ENCODE measurements around the gene NKX6-1.

The NKX6-1 gene

GRCh38 chr4:84498935-84499623 is at the start of gene NKX6-1:
TSS of gene NKX6-1 (minus strand) at chr4:84499292. CDS start at chr4:84498228, 1,064 bp downstream.
- DNase-seq (ENCODE audit: low read depth in 2 of 2): no peak

DNA sequence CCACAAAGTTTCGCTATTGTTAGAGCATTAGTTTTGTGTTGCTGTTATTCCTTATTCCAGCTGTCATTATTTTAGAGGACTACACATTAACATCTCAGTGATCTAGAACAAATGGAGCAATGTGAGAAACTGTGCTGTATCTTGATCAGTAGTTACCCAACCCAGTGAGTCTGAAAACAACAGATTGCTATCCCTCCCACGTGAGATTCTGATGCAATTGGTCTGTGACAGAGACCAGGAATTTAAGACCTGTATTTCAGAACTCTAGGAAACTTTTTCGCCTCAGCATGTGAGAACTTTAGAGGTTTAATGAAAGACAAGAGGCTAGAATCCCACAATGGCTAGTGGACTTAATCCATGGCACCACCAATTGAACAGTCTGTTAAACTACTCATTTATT is 48.1 kb upstream of the NKX6-1 start:
- no peak for DNase-seq (ENCODE audit: low read depth in 2 of 2)

- no peak for DNase-seq (ENCODE audit: low read depth in 2 of 2)
These were observed 46.0 kb upstream of the NKX6-1 start for GRCh38 chr4:84545093-84545492.

DNA sequence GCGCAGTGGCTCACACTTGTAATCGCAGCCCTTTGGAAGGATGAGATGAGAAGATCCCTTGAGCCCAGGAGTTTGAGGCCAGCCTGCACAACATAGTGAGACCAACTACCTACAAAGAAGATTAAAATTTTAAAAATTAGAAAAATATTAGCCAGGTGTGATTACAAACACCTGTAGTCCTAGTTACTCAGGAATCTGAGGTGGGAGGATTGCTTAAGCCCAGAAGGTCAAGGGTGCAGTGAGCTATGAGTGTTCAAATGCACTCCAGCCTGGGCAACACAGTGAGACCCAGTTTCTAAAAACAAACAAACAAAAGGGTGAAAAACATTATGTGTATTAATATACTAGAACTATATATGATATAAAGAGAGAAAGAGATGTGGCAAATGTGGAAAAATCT is 36.8 kb upstream of the NKX6-1 start:
- no peak for DNase-seq (ENCODE audit: low read depth in 2 of 2)

- DNase-seq (ENCODE audit: low read depth in 2 of 2): no peak
These were observed 32.6 kb upstream of the NKX6-1 start for GRCh38 chr4:84531689-84532088.

- DNase-seq (ENCODE audit: low read depth in 2 of 2): no peak
These were observed 31.8 kb upstream of the NKX6-1 start for GRCh38 chr4:84530871-84531270.

GRCh38 chr4:84530454-84530853 is 31.4 kb upstream of the NKX6-1 start:
- no peak for DNase-seq (ENCODE audit: low read depth in 2 of 2)

GRCh38 chr4:84529169-84529751 is 30.2 kb upstream of the NKX6-1 start:
- DNase-seq (ENCODE audit: low read depth in 2 of 2): no peak

- DNase-seq (ENCODE audit: low read depth in 2 of 2): no peak
These were observed 28.3 kb upstream of the NKX6-1 start for GRCh38 chr4:84527391-84527790.

GRCh38 chr4:84515075-84515474 is 16.0 kb upstream of the NKX6-1 start:
- no peak for DNase-seq (ENCODE audit: low read depth in 2 of 2)

DNA sequence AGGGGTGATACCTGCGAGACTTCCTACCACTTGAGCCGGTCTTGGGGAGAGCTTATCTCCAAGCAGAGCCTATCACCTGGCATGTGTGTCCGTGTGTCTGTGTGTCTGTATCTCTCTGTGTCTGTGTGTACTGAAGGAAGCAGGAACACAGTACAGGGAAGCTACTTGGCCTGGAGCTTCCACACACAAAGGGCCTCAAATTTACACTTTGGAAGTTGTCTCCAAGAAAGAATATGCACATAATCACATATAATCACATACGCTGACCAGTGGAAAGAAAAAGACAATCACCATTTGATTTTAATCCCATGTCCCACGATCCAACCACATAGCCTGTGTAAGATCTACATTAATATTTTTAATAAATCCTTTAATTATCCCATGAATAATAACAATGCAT is 13.2 kb upstream of the NKX6-1 start:
- DNase-seq (ENCODE audit: low read depth in 2 of 2): no peak

DNA sequence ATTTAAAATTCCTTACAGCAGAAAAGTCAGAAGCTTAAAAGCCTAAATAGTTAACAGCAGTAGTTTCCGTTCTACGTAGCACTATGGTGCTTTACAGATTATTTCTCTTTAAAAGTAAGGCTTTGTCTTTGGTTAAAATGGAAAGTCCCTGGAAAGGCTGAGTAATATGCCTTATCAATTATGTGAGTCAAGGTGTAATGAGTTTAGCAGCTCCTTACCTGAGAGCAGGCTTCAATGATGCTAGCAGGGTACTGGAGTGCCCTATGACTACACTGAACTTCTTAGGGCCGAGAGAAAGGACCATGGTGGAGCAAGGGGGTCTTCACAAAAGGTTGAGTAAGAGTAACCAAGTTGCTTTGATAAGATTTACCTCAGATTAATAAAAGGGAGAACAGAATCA is 12.6 kb upstream of the NKX6-1 start:
- no peak for DNase-seq (ENCODE audit: low read depth in 2 of 2)

DNA sequence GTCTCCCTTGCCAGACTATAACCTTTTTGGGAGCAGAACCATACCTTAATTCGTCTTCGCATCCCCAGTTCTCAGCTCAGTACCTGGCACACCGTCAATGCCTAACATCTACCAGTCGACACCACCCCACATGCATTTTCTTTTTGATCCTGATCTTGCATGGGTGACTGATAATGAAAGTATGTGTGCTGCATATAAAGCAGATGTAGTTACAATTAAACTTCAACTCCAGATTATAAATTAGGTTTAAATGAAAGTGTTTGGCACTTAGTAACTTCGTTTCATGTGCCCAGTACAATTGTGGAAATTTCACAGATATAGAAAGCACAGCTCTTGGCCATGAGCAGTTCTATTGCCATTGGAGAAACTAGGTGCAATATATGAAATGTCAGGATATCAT is 8.8 kb upstream of the NKX6-1 start:
- no peak for DNase-seq (ENCODE audit: low read depth in 2 of 2)

DNA sequence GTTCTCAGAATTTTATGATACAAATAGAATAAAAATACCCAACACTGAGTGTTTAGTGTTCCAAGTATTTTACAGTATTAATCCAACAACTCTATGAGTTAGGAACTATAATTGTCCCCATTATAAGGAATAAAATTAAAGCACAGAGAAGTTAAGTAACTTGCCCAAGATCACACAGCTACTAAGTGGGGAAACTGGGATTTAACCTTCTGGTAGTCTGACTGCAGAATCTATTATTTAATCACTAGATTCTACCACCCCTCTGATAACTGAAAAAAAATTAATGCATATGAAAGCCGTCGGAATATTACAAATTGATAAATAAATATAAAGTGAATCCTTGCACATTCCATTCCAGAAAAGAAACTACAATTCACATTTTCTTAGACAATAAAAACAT is 5.7 kb upstream of the NKX6-1 start:
- no peak for DNase-seq (ENCODE audit: low read depth in 2 of 2)

DNA sequence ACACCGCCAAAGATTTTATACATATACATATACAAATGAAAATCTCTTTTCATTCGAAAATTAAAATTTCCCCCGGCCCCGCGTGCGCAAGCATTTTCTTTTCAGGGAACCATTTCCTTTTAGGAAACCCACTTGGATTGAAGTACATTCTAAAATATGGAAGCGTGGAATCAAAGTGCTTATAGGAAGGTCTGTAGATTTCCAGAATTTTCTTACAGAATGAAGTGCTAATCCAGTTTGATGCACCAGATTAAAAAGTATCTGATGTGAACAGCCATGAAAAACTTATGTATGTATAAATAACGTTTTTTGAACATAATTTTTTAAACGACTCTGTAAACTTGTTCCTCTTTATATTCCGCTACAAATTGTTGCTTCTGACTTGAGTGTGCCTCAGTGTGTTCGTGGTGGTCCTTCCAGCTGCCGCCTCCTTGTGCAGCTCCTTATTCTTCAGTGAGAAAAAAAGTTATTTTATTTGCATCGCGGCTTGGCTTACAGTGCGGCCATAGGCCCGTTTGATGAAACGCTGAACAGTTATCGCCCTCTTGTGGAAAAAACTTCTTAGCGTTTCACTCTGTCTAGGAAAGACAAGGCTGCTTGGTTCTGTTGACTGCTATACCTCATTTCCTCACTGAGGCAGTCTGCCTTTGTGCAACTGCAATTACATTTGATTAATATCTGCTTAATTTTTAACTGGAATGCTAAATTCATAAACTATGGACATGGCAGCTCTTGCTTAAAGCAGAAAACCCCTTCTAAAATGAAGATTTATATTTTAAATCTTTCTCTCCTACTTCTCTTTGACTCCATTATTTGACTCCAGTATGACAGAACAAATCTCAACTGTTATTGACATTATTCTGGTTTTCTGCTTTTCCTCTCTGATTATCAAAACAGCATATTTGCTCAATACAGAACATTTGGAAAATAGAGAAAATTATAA is 4.7 kb upstream of the NKX6-1 start:
- no peak for DNase-seq (ENCODE audit: low read depth in 2 of 2)

DNA sequence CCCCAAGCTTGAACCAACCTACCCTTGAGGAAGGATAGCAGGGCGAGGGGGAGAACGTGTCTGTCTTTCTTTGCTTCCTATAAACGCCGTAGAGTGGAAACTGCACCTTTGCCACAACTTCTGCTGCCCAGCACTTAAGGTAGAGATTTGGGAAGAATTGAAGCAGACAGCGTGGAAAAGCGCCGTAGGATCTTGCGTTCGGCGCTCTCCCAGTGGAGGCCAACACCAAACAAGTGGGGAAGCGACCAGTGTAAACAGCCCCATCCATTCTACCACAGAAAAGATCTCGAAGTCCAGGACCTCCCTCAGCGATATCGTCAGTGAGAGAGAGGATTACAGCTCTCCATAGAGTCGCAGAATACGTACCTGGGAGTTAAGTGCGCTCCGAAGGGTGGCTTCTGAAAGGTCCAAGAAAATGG is 3.9 kb upstream of the NKX6-1 start:
- no peak for DNase-seq (ENCODE audit: low read depth in 2 of 2)

GRCh38 chr4:84502333-84502954 is 3.4 kb upstream of the NKX6-1 start:
- no peak for DNase-seq (ENCODE audit: low read depth in 2 of 2)

GRCh38 chr4:84501721-84502267 is 2.7 kb upstream of the NKX6-1 start:
- DNase-seq (ENCODE audit: low read depth in 2 of 2): no peak

GRCh38 chr4:84501202-84501503 is 2.1 kb upstream of the NKX6-1 start:
- DNase-seq (ENCODE audit: low read depth in 2 of 2): no peak

DNA sequence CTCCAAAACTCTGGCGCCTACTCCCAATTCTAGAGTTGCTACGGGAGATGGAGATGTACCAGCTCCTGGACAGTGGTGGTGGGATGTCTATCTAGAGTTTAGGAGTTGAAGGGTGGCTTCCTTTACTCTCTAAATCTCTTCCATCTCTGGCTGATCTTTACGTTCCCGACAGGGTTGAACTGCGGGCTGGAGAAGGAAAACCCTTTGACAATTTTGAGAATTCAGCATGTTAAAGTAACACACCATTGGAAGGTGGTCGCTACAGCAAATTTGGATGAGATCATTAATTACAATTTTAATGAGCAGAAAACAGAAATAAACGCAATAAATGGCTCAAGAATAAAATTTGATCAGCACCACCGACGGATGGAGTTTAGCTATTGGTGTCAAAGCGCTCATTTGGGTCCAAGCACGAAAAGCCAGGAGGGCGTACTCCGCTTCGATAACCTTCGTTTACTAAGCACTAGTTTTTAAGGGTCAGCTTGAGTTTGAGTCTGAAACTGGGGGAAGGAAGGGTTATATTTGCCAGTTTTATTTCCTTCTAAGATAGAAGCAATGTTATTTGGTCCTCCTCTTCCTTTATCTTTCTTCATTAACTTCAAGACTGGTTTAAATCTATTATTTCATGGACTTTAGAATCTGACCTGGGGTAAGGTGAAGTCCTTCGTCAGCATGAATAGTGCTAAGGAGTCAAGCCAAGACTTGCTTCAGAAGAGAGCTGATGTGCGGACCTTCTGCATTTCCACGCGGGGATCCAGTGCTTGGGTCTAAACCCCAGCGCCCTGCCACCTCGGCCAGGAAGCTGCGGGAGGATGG is 1.5 kb upstream of the NKX6-1 start:
- DNase-seq (ENCODE audit: low read depth in 2 of 2): no peak

DNA sequence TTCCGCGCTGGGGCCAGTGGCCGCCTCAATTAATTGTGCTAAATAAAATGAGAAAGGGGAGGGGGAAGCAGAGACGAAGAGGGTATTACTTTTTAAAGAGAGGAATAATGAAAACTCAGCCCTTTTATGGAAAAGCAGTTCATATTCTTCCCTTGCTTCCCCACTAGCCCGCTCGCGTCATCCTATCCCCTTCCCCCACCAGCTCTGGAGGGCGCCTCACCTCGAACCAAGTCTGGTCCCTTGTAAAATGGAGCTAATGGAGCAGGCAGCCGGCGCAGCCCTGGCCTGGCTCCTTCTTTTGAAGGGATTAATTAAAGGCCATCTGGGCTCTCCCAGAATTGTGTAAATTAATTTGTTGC is 511 bp upstream of the NKX6-1 start:
- DNase-seq (ENCODE audit: low read depth in 2 of 2): no peak
